Right lobe of liver (tissue), 6 donors: Measurements from ENCODE around the gene PCBP4. TPM values are rescaled to one million over a fixed set of nuclear protein-coding genes. Genes with fewer than 3 reads are reported as not detected.

Experiments used
- ATAC-seq, 4 donors: fragments of 200-7000 bp; cut with Tn5 transposase; one replicate each; pipeline ENCODE4 v1.9.1; 2020; ENCODE audit warnings: mild to moderate bottlenecking in 4 of 4, moderate library complexity in 4 of 4
- DNase-seq, 3 donors: peaks; one replicate each; pipeline ENCODE4 v3.0.0-alpha.2; 2020
- H3K27ac ChIP-seq, 3 donors: fragments of 200-600 bp; one replicate each; pipeline ENCODE4 v1.8.0; 2022
- H3K27me3 ChIP-seq, 2 donors: fragments of 200-600 bp; one replicate each; pipeline ENCODE4 v1.8.0; 2022
- H3K36me3 ChIP-seq, 4 donors: fragments of 200-600 bp; sonication (generic) in 1 of 4; one replicate each; pipeline versions ENCODE4 v1.5.1 to v1.8.0; 2017 to 2022; ENCODE audit warnings: control low read depth in 1 of 4
- H3K4me1 ChIP-seq, 4 donors: fragments of 200-600 bp; sonication (generic) in 1 of 4; one replicate each; pipeline versions ENCODE4 v1.5.1 to v1.8.0; 2017 to 2022; ENCODE audit warnings: control low read depth in 1 of 4
- H3K4me3 ChIP-seq, 3 donors: fragments of 200-600 bp; one replicate each; pipeline ENCODE4 v1.8.0; 2022
- H3K9me3 ChIP-seq, 4 donors: fragments of 200-600 bp; sonication (generic) in 1 of 4; one replicate each; pipeline versions ENCODE4 v1.5.1 to v1.8.0; 2017 to 2022; ENCODE audit warnings: control low read depth in 1 of 4
- POLR2A ChIP-seq: fragments of 450-650 bp; IDR thresholded peaks from one replicate; pipeline ENCODE4 v1.6.1; 2017; ENCODE audit warnings: antibody characterized with exemption, mild to moderate bottlenecking
- WGBS: methylation state at CpG from one replicate; pipeline ENCODE4 v1.1.6; 2018; ENCODE audit warnings: low coverage, low lambda C conversion rate; ENCODE audit not compliant: insufficient coverage; ENCODE audit errors: missing lambda C conversion rate; 5-methylcytosine and 5-hydroxymethylcytosine counted together
- intact Hi-C, 2 donors: fragments of 100-400 bp; cut with DNase I; formaldehyde crosslinking; loops; one replicate each; pipeline versions ENCODE4 v1.11.2 to v1.14.1; 2022
- total RNA-seq, 6 experiments: library from RNA; depleted of rRNA in 2 of 6; stranded (reverse); fragments of >200 nt in 2 of 6; fragmentation: NEBNext Ultra II Directional in 3 of 6; extraction: Animal tissue kit (Norgen Biotek cat#: 25700) in 3 of 6; gene quantifications; one replicate each; pipeline versions ENCODE4 v1.1.0 to v1.2.4, GENCODE V29; 2016 to 2023
- TF ChIP-seq, protein P1 (sequence below), 4 donors: fragments of 200-600 bp in 3 of 4; fragments of 450-650 bp in 1 of 4; IDR thresholded peaks; one replicate each; pipeline versions ENCODE4 v1.5.1 to v1.8.0; 2016 to 2022; ENCODE audit warnings: antibody characterized with exemption in 4 of 4, mild to moderate bottlenecking in 2 of 4
- donor health status: DM: no; HTN: yes; CAD: no.
- donor health status: DM: no; HTN: no; CAD: no.
- donor health status: DM: no; HTN: no; CAD: no.
- donor health status: DM: no; HTN: yes; CAD: no.
- donor health status: DM: no; HTN: yes; CAD: no.

PCBP4 gene
- total RNA-seq, 6 experiments from 2014 or later = 6.5 to 19.2 (median 11.7) TPM

DNA sequence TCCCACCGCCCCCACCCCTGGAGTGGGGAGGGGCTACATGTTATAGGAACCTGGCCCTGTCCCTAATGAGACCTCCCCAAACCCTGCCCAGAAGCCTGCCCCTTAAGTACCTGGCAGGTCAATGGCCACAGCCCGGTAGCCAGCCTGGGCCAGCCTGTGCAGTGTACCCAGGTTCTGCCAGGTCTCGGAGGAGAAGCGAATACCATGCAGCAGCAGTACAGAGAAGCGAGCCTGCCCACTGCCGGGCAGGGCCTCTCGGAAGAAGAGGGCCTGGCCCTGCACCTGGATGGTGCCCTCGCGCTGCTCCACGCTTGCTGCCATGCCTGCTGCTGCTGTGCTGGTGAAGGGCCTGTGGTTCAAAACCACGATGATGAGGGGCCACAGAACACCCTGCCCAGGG is 4.1 kb upstream of the PCBP4 start:
- TF ChIP-seq POLR2A = no peak
- TF ChIP-seq, protein P1, sequence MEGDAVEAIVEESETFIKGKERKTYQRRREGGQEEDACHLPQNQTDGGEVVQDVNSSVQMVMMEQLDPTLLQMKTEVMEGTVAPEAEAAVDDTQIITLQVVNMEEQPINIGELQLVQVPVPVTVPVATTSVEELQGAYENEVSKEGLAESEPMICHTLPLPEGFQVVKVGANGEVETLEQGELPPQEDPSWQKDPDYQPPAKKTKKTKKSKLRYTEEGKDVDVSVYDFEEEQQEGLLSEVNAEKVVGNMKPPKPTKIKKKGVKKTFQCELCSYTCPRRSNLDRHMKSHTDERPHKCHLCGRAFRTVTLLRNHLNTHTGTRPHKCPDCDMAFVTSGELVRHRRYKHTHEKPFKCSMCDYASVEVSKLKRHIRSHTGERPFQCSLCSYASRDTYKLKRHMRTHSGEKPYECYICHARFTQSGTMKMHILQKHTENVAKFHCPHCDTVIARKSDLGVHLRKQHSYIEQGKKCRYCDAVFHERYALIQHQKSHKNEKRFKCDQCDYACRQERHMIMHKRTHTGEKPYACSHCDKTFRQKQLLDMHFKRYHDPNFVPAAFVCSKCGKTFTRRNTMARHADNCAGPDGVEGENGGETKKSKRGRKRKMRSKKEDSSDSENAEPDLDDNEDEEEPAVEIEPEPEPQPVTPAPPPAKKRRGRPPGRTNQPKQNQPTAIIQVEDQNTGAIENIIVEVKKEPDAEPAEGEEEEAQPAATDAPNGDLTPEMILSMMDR (IDR thresholded peaks at IDR 0.05) = no peak
- Histone ChIP-seq H3K27me3 (no peaks in the 10 kb centered on the region), H3K36me3 (no peaks in the 10 kb centered on the region), H3K4me3 (no peak overlapping the region), H3K9me3 (no peaks in the 10 kb centered on the region), H3K4me1 (peaks cover 0 to 45% (median 16%) of the 10 kb centered on the region in 4 donors), H3K27ac (no peak overlapping the region)
- intact Hi-C loops = no loop called here
- 100% methylated on average over 1 of the region's 11 CpGs for WGBS
- DNase-seq (no peak), ATAC-seq (no peak)

GRCh38 chr3:51970606-51971300 is 3.5 kb upstream of the PCBP4 start:
- intact Hi-C loops = no loop called here
- Histone ChIP-seq H3K27me3 (no peaks in the 10 kb centered on the region), H3K36me3 (no peaks in the 10 kb centered on the region), H3K4me1 (peaks cover 0 to 40% (median 16%) of the 10 kb centered on the region in 4 donors), H3K4me3 (no peak overlapping the region), H3K9me3 (no peaks in the 10 kb centered on the region), H3K27ac (no peak overlapping the region)
- TF ChIP-seq, protein P1 (IDR thresholded peaks at IDR 0.05) = no peak
- TF ChIP-seq POLR2A = no peak
- 26% methylated on average over 3 of the region's 6 CpGs for WGBS
- DNase-seq = peak; percentile 70 to 91 (median 82)
- peak in 2 of 4 donors; percentile 10 to 18 for ATAC-seq

DNA sequence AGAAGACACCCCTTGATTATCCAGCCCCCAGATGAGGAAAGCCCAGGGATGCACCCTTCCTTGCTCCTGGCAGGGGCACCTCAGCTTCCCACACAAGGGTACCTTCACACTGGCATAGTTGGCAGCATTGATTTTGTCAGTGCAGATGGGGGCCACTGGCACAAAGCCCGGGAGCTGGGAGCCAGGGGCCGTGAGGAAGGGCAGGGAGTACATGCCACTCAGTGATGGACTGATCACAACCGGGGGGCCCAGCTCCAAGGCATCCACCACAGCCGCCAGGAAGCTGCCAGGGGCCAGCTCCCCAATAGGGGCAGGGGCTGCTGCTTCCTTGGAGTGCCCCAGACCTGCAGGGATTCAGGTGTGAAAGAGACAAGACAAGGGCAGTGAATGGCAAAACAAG is 2.6 kb upstream of the PCBP4 start:
- H3K36me3 ChIP-seq = no peaks in the 10 kb centered on the region
- intact Hi-C loops = no loop called here
- no peak overlapping the region for H3K27ac ChIP-seq
- no peaks in the 10 kb centered on the region for H3K9me3 ChIP-seq
- no peak overlapping the region for H3K4me3 ChIP-seq
- no peaks in the 10 kb centered on the region for H3K27me3 ChIP-seq
- TF ChIP-seq, protein P1 (IDR thresholded peaks at IDR 0.05) = no peak
- no peak for TF ChIP-seq POLR2A
- H3K4me1 ChIP-seq = peaks cover 0 to 37% (median 16%) of the 10 kb centered on the region in 4 donors
- no peak for DNase-seq
- no CpG with 5 or more reads among the region's 4 CpGs for WGBS
- ATAC-seq = no peak

- ATAC-seq (no peak), DNase-seq (no peak)
- H3K27me3 ChIP-seq = no peaks in the 10 kb centered on the region
- H3K36me3 ChIP-seq = no peaks in the 10 kb centered on the region
- intact Hi-C loops = no loop called here
- no peak overlapping the region for H3K27ac ChIP-seq
- no peaks in the 10 kb centered on the region for H3K9me3 ChIP-seq
- no peak for TF ChIP-seq POLR2A
- TF ChIP-seq, protein P1 (IDR thresholded peaks at IDR 0.05) = no peak
- 84% methylated on average over 4 of the region's 6 CpGs for WGBS
- H3K4me3 ChIP-seq = no peak overlapping the region
- peaks cover 0 to 37% (median 12%) of the 10 kb centered on the region in 4 donors for H3K4me1 ChIP-seq
These were observed 1.8 kb upstream of the PCBP4 start for GRCh38 chr3:51968883-51969678.
